Measurements from ENCODE around the gene PLPP2.

DNA sequence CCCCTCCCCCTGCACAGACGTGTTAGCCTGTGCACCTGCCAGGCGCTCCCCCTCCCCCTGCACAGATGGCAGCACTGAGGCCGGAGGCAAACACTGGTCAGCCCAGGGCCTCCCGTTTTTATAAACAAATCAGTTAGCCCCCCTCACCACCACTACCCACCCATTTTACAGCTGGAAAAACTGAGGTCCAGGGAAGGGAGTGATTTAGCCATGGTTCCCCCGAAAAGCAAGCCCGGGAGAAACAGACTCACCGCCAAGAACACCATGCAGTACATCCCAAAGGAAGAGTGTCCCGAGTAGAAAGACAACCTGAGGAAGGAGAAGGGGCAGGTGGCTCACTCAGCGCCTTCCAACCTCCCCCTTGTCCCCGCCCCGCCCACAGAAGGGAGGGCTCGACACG lies 8.7 kb downstream of the PLPP2 start:
- TF ChIP-seq, protein P1, sequence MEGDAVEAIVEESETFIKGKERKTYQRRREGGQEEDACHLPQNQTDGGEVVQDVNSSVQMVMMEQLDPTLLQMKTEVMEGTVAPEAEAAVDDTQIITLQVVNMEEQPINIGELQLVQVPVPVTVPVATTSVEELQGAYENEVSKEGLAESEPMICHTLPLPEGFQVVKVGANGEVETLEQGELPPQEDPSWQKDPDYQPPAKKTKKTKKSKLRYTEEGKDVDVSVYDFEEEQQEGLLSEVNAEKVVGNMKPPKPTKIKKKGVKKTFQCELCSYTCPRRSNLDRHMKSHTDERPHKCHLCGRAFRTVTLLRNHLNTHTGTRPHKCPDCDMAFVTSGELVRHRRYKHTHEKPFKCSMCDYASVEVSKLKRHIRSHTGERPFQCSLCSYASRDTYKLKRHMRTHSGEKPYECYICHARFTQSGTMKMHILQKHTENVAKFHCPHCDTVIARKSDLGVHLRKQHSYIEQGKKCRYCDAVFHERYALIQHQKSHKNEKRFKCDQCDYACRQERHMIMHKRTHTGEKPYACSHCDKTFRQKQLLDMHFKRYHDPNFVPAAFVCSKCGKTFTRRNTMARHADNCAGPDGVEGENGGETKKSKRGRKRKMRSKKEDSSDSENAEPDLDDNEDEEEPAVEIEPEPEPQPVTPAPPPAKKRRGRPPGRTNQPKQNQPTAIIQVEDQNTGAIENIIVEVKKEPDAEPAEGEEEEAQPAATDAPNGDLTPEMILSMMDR (conservative IDR thresholded peaks at IDR 0.05) = no peak
- no peak for TF ChIP-seq EZH2 (IDR thresholded peaks at IDR 0.05; ENCODE audit: low read depth)

Measured in PC-9 (cell line).